ENCODE results near the gene PARP2. TPM values are rescaled to one million over a fixed set of nuclear protein-coding genes. Genes with fewer than 3 reads are reported as not detected.

The PARP2 gene
- polyA plus RNA-seq, 1 donor: 72.2 TPM

GRCh38 chr14:20400589-20400964 is 57.1 kb downstream of the PARP2 start:
- DNase-seq: no peak

GRCh38 chr14:20400965-20401593 is 57.6 kb downstream of the PARP2 start:
- DNase-seq: no peak

- DNase-seq: no peak
These were observed 60.1 kb downstream of the PARP2 start for GRCh38 chr14:20403521-20403920.

Other genes with a start within 250 kb of the PARP2 start
- gene OR4K17, start 232.9 kb upstream of the PARP2 start, polyA plus RNA-seq (ENCODE audit: insufficient read length): 0.10 TPM
- gene OR4N5, start 204.8 kb upstream of the PARP2 start, polyA plus RNA-seq (ENCODE audit: insufficient read length): not detected
- gene OR11G2, start 152.7 kb upstream of the PARP2 start, polyA plus RNA-seq (ENCODE audit: insufficient read length): not detected
- gene OR11H6, start 119.9 kb upstream of the PARP2 start, polyA plus RNA-seq (ENCODE audit: insufficient read length): not detected
- 0.98 TPM for gene OR11H7, start 114.7 kb upstream of the PARP2 start, polyA plus RNA-seq (ENCODE audit: insufficient read length)
- gene OR11H4, start 104.3 kb upstream of the PARP2 start, polyA plus RNA-seq (ENCODE audit: insufficient read length): 0.13 TPM
- gene TTC5, start 37.7 kb upstream of the PARP2 start, polyA plus RNA-seq (ENCODE audit: insufficient read length): 28.9 TPM
- gene CCNB1IP1, start 10.4 kb upstream of the PARP2 start, polyA plus RNA-seq (ENCODE audit: insufficient read length): 127 TPM
- 21.5 TPM for gene TEP1, start 69.9 kb downstream of the PARP2 start, polyA plus RNA-seq (ENCODE audit: insufficient read length)
- 0.60 TPM for gene KLHL33, start 92.5 kb downstream of the PARP2 start, polyA plus RNA-seq (ENCODE audit: insufficient read length)
- gene OSGEP, start 111.2 kb downstream of the PARP2 start, polyA plus RNA-seq (ENCODE audit: insufficient read length): 85.7 TPM
- 289 TPM for gene APEX1, start 111.6 kb downstream of the PARP2 start, polyA plus RNA-seq (ENCODE audit: insufficient read length)
- 37.0 TPM for gene PIP4P1, start 117.8 kb downstream of the PARP2 start, polyA plus RNA-seq (ENCODE audit: insufficient read length)
- 74.1 TPM for gene PNP, start 125.8 kb downstream of the PARP2 start, polyA plus RNA-seq (ENCODE audit: insufficient read length)
- 0.13 TPM for gene RNASE10, start 161.9 kb downstream of the PARP2 start, polyA plus RNA-seq (ENCODE audit: insufficient read length)
- gene RNASE9, start 217.4 kb downstream of the PARP2 start, polyA plus RNA-seq (ENCODE audit: insufficient read length): not detected
- gene RNASE11, start 244.4 kb downstream of the PARP2 start, polyA plus RNA-seq (ENCODE audit: insufficient read length): not detected
- gene RNASE12, start 247.7 kb downstream of the PARP2 start, polyA plus RNA-seq (ENCODE audit: insufficient read length): not detected

All from left kidney (tissue), 2 donors.